GM18907 (cell line): ENCODE measurements around the gene ANLN.
A peak's percentile ranks its signal among the peaks of the same experiment; 100 is the strongest.
"Not testable (repeated sequence)": the region's sequence is repeated elsewhere in the genome, so short reads cannot be mapped to it uniquely, and the experiment has no call there.

Experiments
- ATAC-seq: cut with Tn5 transposase; IDR thresholded peaks from one replicate; pipeline ENCODE4 v1.9.1; 2021; ENCODE audit warnings: mild to moderate bottlenecking, moderate library complexity; ENCODE audit not compliant: unreplicated experiment

ANLN gene

DNA sequence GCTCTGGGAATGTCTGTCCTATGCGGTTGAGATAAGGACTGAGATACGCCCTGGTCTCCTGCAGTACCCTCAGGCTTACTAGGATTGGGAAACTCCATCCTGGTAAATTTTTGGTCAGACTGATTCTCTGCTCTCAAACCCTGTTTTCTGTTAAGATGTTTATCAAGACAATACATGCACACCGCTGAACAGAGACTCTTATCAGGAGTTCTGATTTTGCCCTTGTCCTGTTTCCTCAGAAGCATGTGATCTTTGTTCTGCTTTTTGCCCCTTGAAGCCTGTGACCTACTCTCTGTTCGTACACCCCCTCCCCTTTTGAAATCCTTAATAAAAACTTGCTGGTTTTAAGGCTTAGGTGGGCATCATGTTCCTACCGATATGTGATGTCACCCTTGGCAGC lies 76.3 kb downstream of the ANLN start:
- not testable (repeated sequence) for ATAC-seq

DNA sequence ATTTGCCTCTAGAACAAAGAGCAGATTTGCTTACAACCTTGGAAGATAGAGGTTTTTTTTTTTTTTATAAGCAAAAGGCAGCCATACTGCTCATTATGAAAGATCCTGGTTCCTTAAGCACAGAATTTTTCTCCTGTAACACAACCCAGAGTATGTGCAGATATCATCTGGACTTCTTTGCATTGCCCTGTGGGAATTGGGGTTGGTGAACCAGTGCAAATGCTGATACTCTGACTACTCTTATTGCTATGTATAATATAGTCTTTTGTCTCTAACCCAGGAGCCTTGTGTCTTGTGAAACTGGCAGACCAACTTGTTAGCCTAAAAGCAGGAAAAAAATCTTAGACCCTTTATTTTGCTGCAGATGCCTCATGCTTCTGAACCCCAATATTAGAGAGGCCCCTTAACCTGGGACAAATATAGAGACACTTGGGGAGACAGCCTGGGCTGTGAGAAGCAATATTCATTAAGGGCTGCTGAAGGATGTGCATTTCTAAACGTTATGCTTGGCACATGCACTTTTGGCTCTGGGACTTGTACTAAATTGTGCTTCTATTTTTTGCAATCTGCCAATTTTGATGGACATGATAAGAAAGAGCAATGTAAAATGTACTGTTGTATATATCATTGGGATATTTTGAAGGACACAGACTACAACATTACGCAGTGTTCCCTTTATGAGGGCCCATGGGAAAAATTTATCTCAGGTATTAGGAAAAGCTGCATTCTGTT lies 78.9 kb downstream of the ANLN start:
- no peak for ATAC-seq

DNA sequence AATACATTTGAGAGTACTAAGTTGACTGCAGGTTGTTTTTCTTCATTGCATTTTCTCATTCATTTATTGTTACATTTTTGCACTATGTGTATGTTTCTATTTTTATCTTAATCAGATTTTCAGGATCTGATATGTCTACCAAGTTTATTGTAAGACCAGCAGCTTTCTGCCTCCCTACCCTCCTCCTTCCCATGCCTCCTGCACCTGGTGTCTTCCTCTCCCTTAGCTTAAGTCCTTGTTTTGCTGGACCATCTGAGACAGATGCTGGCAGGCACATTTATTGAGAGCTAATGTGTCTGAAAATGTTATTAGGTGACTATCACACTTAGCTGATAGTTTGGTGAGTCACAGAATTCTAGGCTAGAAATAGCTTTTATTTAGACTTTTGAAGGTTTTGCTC lies 79.6 kb downstream of the ANLN start:
- no peak for ATAC-seq

DNA sequence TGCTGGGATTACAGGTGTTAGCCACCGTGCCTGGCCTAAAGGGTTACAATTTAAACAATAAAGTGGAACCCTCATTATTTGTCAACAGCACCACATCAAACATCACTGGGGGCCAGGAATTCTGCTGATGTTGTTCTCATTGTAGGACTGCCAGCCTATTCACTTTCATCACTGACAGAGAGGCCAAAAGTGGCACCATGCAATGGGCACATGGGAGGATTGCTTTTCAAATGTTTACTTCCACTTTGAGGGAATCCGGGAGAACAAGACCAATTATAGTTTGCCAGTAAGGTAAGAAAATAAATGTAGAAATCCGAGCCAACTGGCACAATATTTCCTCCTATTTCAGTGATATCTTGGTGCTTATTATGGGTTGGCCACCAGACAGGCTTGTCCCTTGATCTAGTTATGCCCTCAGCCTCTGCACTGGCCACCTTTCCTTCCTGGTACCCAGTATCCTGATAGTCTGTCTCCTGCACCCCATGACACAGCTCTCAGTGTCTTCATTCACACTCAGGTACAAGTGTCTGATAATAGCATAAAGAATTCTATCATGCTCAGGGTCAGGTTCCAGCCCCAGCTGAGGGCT lies 82.6 kb downstream of the ANLN start:
- ATAC-seq, result no peak

DNA sequence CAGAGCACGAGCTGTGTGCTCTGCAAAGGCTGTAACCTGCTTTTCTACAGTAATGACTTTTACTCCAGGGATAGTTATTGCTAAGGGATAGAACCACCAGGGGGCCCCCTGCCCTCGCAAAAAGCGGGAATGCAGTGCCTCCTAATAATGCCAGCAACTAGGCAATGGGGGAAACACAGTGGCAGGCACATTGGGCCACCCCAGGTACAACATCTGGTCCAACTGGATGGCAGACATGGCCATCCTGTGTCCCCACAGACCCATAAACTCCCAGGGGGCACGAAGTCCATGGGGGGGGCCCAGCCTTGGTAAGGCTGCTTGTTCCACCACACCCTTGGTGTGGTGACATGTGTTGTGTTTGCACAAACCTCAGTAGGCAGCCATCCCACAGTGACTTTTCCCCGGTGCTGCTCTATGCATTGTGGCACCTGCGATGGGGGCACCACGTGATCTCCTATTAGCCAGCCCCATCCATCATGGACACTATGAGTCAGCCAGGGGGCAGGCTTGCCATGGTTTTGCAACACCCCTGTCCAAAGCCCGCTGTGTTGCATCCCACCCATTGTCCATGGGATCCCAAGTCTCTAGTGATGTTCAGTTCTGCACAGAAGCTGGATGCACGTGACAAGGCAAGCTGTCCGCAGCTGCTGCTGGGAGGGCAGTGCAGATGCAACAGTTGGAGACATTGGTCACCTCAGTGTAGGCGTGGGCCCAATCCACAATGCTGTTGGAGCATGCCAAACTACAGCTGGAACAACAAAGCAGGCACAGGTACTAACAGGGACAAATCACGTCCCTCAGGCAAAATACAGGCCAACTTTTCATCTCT lies 84.0 kb downstream of the ANLN start:
- ATAC-seq, result peak; percentile 37

DNA sequence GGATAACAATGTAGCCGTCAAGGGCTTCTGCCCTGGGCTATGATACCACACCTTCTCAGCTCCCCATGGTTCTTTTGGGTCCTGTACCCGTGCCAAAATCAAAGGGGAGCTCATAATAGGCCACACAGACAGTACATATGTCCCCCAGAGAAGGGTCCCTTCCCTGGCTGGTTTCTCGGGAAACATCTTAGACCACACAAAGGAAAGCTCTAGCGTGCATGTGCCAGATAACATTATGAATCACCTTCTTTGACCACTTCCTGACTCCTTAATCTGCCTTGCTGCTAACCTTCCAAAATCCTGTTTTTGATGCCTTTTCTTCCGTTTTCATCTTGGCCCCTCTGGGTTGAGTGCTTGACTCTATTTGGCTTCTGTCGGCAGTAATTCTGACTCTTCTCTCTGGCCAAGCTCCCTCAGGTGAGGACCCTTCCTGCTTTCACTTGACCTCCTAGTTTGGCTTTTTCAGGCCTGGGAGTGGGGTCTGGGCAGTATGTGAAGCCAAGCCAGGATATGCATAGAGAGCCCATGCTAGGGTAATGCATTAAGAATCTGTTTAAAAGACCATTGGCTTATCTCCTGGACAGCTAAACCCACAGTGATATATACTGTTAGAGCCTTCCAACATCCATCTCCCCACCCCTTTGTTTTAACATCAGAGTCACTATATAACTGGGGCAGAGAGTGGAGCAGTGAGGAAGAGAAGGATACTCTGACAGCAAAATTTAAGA lies 84.8 kb downstream of the ANLN start:
- ATAC-seq, result peak; percentile 46

DNA sequence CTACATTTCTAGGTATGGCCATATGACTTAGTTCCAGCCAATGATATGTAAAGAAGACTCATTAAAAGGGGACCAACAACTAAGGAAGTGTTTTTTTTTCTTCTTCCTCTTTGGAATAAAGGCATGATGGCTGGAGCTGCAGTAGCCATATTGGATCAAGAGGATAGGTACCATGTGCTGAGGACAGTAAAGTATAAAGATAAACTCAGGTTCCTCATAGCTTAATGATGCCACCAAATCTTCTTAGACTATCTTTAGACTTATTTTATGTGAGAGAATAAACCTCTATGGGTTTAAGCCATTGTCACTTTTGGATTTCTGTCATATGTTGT lies 85.3 kb downstream of the ANLN start:
- no peak for ATAC-seq

DNA sequence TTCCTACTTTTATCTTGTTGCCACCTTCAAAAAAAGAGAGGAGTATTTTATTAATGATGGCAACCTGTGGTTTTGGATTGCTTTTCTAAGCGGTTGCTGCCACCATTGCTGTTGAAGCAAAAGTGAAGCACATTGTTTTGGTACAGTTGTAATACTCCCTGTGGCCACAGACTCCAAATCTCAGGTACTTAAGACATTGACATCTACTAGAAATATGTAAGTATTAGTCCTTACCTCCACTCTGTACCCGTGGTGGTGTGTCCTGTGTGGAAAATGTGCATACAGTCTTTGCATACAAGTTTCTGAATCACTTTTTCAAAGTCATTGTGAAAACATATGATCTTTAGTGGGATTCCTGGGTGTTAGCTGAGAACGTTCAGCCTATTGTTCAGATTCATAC lies 85.7 kb downstream of the ANLN start:
- no peak for ATAC-seq

DNA sequence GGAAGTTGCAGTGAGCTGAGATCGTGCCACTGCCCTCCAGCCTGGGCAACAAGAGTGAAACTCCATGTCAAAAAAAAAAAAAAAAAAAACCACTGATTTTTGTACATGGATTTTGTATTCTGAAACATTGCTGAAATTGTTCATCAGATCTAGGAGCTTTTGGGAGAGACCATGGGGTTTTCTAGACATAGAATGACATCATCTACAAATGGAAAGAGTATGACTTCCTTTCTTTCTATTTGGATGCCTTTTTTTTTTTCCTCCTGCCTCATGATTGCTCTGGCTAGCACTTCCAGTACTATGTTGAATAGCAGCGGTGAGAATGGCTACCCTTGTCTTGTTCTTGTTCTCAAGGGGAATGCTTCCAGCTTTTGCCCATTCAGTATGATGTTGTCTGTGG lies 89.1 kb downstream of the ANLN start:
- ATAC-seq, result no peak

DNA sequence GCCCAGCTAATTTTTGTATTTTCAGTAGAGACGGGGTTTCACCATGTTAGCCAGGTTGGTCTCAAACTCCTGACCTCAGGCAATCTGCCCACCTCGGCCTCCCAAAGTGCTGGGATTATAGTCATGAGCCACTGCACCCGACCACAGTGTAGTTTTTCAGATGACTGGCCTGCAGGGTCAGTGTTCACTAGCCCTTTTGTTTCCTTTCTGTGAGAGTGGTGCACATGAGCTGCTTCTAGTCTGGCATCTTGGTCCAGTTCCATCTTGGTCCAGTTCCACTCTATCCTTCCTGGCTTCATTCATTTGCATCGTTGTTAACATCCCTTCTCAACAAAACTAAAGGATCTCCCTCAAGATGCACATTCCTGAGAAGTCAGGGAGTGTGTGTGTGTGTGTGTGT lies 94.2 kb downstream of the ANLN start:
- not testable (repeated sequence) for ATAC-seq

DNA sequence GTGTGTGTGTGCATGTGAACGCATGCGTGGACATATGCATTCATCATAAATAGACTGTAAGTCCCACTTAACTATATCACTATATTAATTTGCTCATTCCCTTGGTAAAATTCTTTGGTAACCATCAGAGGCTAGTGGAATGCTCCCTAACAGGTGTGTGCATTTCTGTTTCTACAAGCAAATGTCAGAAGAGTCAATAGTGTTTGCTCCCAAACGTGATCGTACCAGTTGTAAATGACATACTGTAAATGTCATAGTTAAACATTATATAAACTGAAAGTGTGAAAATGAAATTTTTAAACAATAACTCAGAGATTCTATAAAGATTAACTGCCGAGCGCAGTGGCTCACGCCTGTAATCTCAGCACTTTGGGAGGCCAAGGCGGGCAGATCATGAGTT lies 94.6 kb downstream of the ANLN start:
- ATAC-seq, result no peak

DNA sequence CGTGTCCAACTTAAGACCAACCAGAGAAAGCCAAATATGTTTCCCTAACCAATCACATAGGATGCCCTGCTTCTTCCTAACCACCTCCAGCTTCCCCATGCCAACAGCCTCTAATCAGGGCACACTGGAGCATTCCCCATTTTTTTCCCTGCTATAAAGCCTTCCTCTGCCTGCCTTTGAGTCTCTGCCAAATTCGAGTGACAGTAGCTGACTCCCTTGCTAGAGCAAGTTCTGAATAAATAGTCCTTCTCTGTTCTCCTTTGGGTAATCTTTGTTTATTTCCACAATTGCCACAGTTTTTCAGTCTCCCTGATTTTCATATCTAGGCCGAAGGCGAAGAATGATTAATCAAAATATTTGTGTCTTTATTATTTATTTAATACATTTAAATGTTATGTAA lies 96.7 kb downstream of the ANLN start:
- ATAC-seq, result no peak

DNA sequence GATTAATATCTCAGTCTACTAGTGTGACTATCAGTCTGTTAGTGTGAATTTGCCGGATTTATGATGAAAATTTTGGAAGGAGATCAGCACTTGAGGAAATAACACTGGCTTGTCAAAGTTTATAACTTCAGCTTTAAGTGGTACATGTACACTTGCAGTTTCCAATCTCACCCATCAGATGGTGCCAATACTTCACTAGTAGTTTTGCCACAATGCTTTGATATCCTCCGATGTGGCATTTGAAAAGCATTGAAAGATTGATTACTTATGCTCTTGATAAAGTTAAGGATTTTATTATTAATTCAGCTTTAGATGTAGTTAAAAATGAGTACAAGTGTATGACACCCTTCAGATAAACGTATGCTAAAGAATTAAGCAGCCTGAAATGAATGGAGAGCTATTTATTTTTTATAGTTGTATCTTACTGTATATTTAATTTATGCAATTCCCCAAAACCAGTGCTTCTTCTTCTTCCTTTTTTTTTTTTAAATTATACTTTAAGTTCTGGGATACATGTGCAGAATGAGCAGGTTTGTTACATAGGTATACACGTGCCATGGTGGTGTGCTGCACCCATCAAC lies 98.2 kb downstream of the ANLN start:
- no peak for ATAC-seq

DNA sequence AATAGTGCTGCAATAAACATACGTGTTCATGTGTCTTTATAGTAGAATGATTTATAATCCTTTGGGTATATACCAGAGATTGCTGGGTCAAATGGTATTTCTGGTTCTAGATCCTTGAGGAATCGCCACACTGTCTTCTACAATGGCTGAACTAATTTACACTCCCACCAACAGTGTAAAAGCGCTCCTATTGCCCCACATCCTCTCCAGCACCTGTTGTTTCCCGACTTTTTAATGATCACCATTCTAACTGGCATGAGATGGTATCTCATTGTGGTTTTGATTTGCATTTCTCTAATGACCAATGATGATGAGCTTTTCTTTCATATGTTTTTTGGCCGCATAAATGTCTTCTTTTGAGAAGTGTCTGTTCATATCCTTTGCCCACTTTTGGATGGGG lies 99.0 kb downstream of the ANLN start:
- not testable (repeated sequence) for ATAC-seq

DNA sequence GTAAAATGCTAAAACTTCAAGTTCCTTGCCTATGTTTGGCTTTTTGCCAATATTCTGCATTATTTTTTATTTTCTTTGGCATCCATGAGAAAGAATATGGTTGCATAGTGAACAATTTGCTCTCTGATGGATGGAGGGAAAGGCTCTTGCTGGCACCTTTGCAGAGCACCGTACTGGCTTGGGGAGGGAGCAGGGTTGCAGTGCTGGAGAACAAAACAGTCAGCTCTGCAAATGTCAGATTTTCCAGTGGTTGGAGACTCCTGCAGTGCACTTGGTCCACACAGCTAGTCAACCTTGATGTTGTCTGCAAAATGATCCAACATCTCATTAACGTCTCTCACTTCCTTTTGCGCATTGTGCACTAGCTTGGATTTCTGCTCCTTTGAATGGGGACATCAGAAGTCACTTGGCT lies 100.8 kb downstream of the ANLN start:
- no peak for ATAC-seq

DNA sequence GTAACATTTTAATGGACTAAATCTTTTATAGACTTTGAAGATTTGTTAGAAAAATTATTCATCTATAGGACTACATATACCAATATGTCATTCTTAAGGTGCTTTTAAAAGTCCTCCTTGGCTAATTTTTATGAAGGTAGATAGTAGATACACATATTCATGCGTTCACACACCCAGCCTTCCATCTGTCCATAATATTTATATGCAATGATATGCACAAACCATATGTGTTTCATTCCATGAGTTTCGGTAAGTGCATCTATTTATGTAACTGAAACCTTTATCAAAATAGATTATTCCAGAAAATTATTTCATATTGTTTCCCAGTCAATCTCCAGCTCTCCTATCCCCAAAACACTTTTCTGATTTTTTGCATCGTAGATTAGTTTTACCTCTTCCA lies 101.7 kb downstream of the ANLN start:
- ATAC-seq, result no peak

DNA sequence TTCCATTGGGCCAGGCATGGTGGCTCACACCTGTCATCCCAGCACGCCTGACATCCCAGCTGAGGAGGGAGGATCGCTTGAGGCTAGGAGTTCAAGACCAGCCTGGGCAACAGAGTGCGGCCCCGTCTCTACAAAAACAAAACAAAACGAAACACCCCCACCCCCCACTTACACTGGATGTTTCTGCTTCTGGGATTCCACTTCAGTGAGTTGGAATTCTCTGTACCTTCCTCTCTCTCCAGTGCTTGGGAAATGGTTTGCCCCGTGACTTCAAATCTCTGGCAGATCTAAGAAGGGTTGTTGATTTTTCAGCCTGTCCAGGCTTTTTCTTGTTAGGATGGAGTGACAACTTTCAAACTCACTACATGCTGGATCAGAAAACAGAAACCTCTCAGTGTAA lies 106.9 kb downstream of the ANLN start:
- no peak for ATAC-seq

DNA sequence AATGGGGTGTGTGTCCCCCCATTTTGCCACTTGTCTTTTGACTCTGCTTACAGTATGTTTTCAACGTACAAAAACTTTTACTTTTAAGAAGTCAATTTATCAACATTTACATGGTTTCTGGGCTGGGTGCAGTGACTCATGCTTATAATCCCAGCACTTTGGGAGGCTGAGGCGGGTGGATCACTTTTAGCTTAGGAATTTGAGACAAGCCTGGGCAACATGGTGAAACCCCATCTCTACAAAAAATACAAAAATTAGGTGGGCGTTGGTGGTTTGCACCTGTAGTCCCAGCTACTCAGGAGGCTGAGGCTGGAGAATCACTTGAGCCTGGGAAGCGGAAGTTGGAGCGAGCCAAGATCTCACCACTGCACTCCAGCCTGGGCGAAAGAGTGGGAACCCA lies 107.5 kb downstream of the ANLN start:
- not testable (repeated sequence) for ATAC-seq

DNA sequence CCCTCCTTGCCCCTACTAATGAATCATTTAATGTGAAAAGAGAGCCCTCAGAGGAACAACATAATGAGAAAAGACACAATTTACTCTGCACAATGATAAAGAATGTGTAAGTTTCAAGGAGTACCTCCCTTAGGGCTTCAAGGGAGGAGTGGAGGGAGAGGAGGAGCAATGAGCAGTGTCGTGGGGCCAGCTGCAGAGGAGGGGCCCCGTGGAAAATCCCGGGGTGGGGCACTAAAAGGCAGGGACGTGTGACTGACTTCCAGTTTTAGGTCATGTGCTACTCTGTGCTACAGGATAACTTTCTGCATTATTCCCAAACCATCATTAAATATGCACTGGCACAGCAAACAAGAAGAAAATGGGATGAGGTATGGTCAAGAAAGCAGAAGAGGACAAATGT lies 108.1 kb downstream of the ANLN start:
- ATAC-seq, result no peak
